Liver (tissue), 9 donors: ENCODE measurements around the gene HSP90AB1. TPM values are rescaled to one million over a fixed set of nuclear protein-coding genes. Genes with fewer than 3 reads are reported as not detected.
A peak's percentile ranks its signal among the peaks of the same experiment; 100 is the strongest.

ENCODE experiments used
- DNase-seq: peaks from one replicate; pipeline ENCODE4 v3.0.0-alpha.2; 2017; ENCODE audit warnings: low spot score
- H3K27ac ChIP-seq, 2 donors: one replicate each; pipeline ENCODE4 v1.7.0; 2013; ENCODE audit warnings: inconsistent platforms in 2 of 2, low read length in 2 of 2, control low read depth in 1 of 2, low read depth in 1 of 2, mild to moderate bottlenecking in 1 of 2
- H3K27me3 ChIP-seq, 4 donors: one replicate each; pipeline versions ENCODE4 v1.6.1 to v1.7.0; 2013; ENCODE audit warnings: low read length in 3 of 4, inconsistent platforms in 1 of 4, mild to moderate bottlenecking in 1 of 4, moderate library complexity in 1 of 4; ENCODE audit not compliant: control insufficient read depth in 4 of 4, insufficient read depth in 4 of 4
- H3K36me3 ChIP-seq, 4 donors: one replicate each; pipeline versions ENCODE4 v1.6.1 to v1.7.0; 2013; ENCODE audit warnings: low read length in 3 of 4, mild to moderate bottlenecking in 3 of 4, low read depth in 1 of 4, moderate library complexity in 1 of 4; ENCODE audit not compliant: control insufficient read depth in 4 of 4, insufficient read depth in 3 of 4
- H3K4me1 ChIP-seq, 4 donors: one replicate each; pipeline versions ENCODE4 v1.6.1 to v1.7.0; 2013; ENCODE audit warnings: low read length in 3 of 4, mild to moderate bottlenecking in 3 of 4, moderate library complexity in 1 of 4; ENCODE audit not compliant: control insufficient read depth in 4 of 4, insufficient read depth in 4 of 4
- H3K4me3 ChIP-seq, 3 donors: one replicate each; pipeline versions ENCODE4 v1.6.1 to v1.7.0; 2013; ENCODE audit warnings: low read length in 3 of 3, control low read depth in 1 of 3, low read depth in 1 of 3, mild to moderate bottlenecking in 1 of 3
- H3K9ac ChIP-seq, 2 donors: one replicate each; pipeline ENCODE4 v1.7.0; 2013; ENCODE audit warnings: low read length in 2 of 2, mild to moderate bottlenecking in 2 of 2, moderate library complexity in 2 of 2, control low read depth in 1 of 2, low read depth in 1 of 2
- H3K9me3 ChIP-seq, 4 donors: one replicate each; pipeline versions ENCODE4 v1.6.1 to v1.7.0; 2013; ENCODE audit warnings: low read length in 3 of 4; ENCODE audit not compliant: control insufficient read depth in 4 of 4
- CTCF ChIP-seq: fragments of 150-350 bp; IDR thresholded peaks from 2 replicates; pipeline ENCODE4 v1.5.1; 2017; ENCODE audit warnings: improper control_type of control experiment, low read depth, low read length; ENCODE audit not compliant: missing input control
- EGR1 ChIP-seq, 2 donors: IDR thresholded peaks; 2 replicates each; pipeline ENCODE4 v1.6.1; 2016 to 2018; ENCODE audit warnings: antibody characterized with exemption in 2 of 2, low read depth in 2 of 2
- FOXA1 ChIP-seq: IDR thresholded peaks from 2 replicates; pipeline ENCODE4 v1.6.1; 2016; ENCODE audit warnings: antibody characterized with exemption
- FOXA2 ChIP-seq: IDR thresholded peaks from 2 replicates; pipeline ENCODE4 v1.6.1; 2016; ENCODE audit warnings: antibody characterized with exemption
- GABPA ChIP-seq, 2 donors: IDR thresholded peaks in 1 of 2; conservative IDR thresholded peaks in 1 of 2; 2 replicates each; pipeline ENCODE4 v1.6.1; 2016; ENCODE audit warnings: antibody characterized with exemption in 2 of 2, mild to moderate bottlenecking in 1 of 2, moderate library complexity in 1 of 2
- HNF4A ChIP-seq, 2 donors: conservative IDR thresholded peaks; 2 replicates each; pipeline ENCODE4 v1.6.1; 2016; ENCODE audit warnings: antibody characterized with exemption in 2 of 2, mild to moderate bottlenecking in 2 of 2
- HNF4G ChIP-seq: IDR thresholded peaks from 2 replicates; pipeline ENCODE4 v1.6.1; 2016; ENCODE audit warnings: antibody characterized with exemption
- JUND ChIP-seq, 2 donors: IDR thresholded peaks; 2 replicates each; pipeline ENCODE4 v1.6.1; 2016; ENCODE audit warnings: antibody characterized with exemption in 2 of 2
- NR2F2 ChIP-seq: IDR thresholded peaks from 2 replicates; pipeline ENCODE4 v1.6.1; 2016; ENCODE audit warnings: antibody characterized with exemption
- RAD21 ChIP-seq, 2 donors: IDR thresholded peaks; 2 replicates each; pipeline ENCODE4 v1.6.1; 2016; ENCODE audit warnings: antibody characterized with exemption in 2 of 2, mild to moderate bottlenecking in 2 of 2
- REST ChIP-seq: IDR thresholded peaks from 2 replicates; pipeline ENCODE4 v1.6.1; 2016; ENCODE audit warnings: antibody characterized with exemption, mild to moderate bottlenecking
- RXRA ChIP-seq, 2 donors: IDR thresholded peaks; 2 replicates each; pipeline ENCODE4 v1.6.1; 2017 to 2018; ENCODE audit warnings: antibody characterized with exemption in 2 of 2, mild to moderate bottlenecking in 1 of 2
- SP1 ChIP-seq: IDR thresholded peaks from 2 replicates; pipeline ENCODE4 v1.6.1; 2018; ENCODE audit warnings: antibody characterized with exemption, mild to moderate bottlenecking
- TAF1 ChIP-seq: conservative IDR thresholded peaks from 2 replicates; pipeline ENCODE4 v1.6.1; 2016; ENCODE audit warnings: antibody characterized with exemption, mild to moderate bottlenecking
- YY1 ChIP-seq: IDR thresholded peaks from 2 replicates; pipeline ENCODE4 v1.6.1; 2016; ENCODE audit warnings: antibody characterized with exemption, mild to moderate bottlenecking
- WGBS: extraction: QIAGEN DNeasy Blood & Tissue Kit; methylation state at CpG from one replicate; pipeline ENCODE4 v1.1.7; 2013; 5-methylcytosine and 5-hydroxymethylcytosine counted together
- polyA plus RNA-seq, 2 donors: library from polyadenylated mRNA; stranded (reverse) in 1 of 2; unstranded in 1 of 2; fragments of 200-250 nt in 1 of 2; fragments of >200 nt in 1 of 2; fragmentation: Nextera tagmentation in 1 of 2; extraction: Ambion mirVana in 1 of 2; gene quantifications; one replicate each; pipeline versions ENCODE4 v1.2.1 to v1.2.3, GENCODE V29; 2013 to 2015
- total RNA-seq, 2 donors: library from RNA; depleted of rRNA; stranded (reverse); fragments of >200 nt; gene quantifications; one replicate each; pipeline ENCODE4 v1.2.3, GENCODE V29; 2014
- TF ChIP-seq, protein P1 (sequence below): IDR thresholded peaks from 2 replicates; pipeline ENCODE4 v1.6.1; 2016; ENCODE audit warnings: antibody characterized with exemption
- TF ChIP-seq, protein P2 (sequence below): IDR thresholded peaks from 2 replicates; pipeline ENCODE4 v1.6.1; 2016; ENCODE audit warnings: antibody characterized with exemption
- TF ChIP-seq, protein P3 (sequence below): IDR thresholded peaks from 2 replicates; pipeline ENCODE4 v1.6.1; 2016; ENCODE audit warnings: antibody characterized with exemption
- donor health status: healthy.
- donor health status: healthy.
- donor health status: healthy.
- donor health status: healthy.
- donor health status: healthy.

The HSP90AB1 gene
- total RNA-seq (100 to 1,000 TPM; 170 to 281 TPM), polyA plus RNA-seq (100 to 1,000 TPM; 129 to 235 TPM)

- peaks cover 2 to 31% (median 26%) of the 10 kb centered on the region in 4 donors for H3K36me3 ChIP-seq
- H3K9me3 ChIP-seq, result no peaks in the 10 kb centered on the region
- H3K4me1 ChIP-seq, result peaks cover 5 to 25% (median 21%) of the 10 kb centered on the region in 4 donors
- peak within 1 kb of the TSS; percentile 93 to 100 for H3K9ac ChIP-seq
- no peaks in the 10 kb centered on the region for H3K27me3 ChIP-seq
- under 1% methylated on average over 34 of the region's 34 CpGs for WGBS
- peak within 1 kb of the TSS; percentile 74 to 88 (median 83) for H3K4me3 ChIP-seq
- peak in 1 of 2 donors; percentile 13 for TF ChIP-seq RAD21 (IDR thresholded peaks at IDR 0.05)
- no peak for TF ChIP-seq GABPA (IDR thresholded peaks at IDR 0.05 in 1 of 2, conservative IDR thresholded peaks at IDR 0.05 in 1 of 2)
- peak; percentile 98 to 99 for TF ChIP-seq EGR1 (IDR thresholded peaks at IDR 0.05; ENCODE audit: low read depth in 2 of 2)
- TF ChIP-seq, protein P1, sequence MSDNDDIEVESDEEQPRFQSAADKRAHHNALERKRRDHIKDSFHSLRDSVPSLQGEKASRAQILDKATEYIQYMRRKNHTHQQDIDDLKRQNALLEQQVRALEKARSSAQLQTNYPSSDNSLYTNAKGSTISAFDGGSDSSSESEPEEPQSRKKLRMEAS, result peak; percentile 98
- peak; percentile 19 for TF ChIP-seq NR2F2
- peak; percentile 24 to 33 for TF ChIP-seq RXRA (IDR thresholded peaks at IDR 0.05)
- TF ChIP-seq CTCF, result no peak
- no peak for TF ChIP-seq FOXA1
- peak; percentile 77 for TF ChIP-seq SP1
- TF ChIP-seq HNF4A (conservative IDR thresholded peaks at IDR 0.05), result peak; percentile 12 to 18
- peak; percentile 29 for TF ChIP-seq FOXA2
- peak; percentile 100 for TF ChIP-seq TAF1
- peak; percentile 57 to 72 for TF ChIP-seq JUND (IDR thresholded peaks at IDR 0.05)
- TF ChIP-seq REST, result peak; percentile 97
- TF ChIP-seq YY1, result peak; percentile 13
- TF ChIP-seq, protein P2, sequence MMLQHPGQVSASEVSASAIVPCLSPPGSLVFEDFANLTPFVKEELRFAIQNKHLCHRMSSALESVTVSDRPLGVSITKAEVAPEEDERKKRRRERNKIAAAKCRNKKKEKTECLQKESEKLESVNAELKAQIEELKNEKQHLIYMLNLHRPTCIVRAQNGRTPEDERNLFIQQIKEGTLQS, result peak; percentile 54
- TF ChIP-seq, protein P3, sequence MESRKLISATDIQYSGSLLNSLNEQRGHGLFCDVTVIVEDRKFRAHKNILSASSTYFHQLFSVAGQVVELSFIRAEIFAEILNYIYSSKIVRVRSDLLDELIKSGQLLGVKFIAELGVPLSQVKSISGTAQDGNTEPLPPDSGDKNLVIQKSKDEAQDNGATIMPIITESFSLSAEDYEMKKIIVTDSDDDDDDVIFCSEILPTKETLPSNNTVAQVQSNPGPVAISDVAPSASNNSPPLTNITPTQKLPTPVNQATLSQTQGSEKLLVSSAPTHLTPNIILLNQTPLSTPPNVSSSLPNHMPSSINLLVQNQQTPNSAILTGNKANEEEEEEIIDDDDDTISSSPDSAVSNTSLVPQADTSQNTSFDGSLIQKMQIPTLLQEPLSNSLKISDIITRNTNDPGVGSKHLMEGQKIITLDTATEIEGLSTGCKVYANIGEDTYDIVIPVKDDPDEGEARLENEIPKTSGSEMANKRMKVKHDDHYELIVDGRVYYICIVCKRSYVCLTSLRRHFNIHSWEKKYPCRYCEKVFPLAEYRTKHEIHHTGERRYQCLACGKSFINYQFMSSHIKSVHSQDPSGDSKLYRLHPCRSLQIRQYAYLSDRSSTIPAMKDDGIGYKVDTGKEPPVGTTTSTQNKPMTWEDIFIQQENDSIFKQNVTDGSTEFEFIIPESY, result peak; percentile 68
- TF ChIP-seq HNF4G, result no peak
- peak; percentile 94 for DNase-seq
- peak within 1 kb of the TSS; percentile 99 to 100 for H3K27ac ChIP-seq
Measured at GRCh38 chr6:44246663-44247337, at the start of gene HSP90AB1. Gene HSP90AB1 (plus strand): TSS chr6:44247101. CDS start chr6:44248630, 1,529 bp downstream.
